Keratinocyte (primary cell): Measurements from ENCODE around the gene RAB11FIP4.
A peak's percentile ranks its signal among the peaks of the same experiment; 100 is the strongest.

ENCODE experiments used
- EZH2 ChIP-seq: IDR thresholded peaks from one replicate; pipeline ENCODE4 v1.6.1; 2012; ENCODE audit warnings: inconsistent platforms, mild to moderate bottlenecking, low read length, moderate library complexity
- TF ChIP-seq, protein P1 (sequence below), 3 experiments: IDR thresholded peaks in 1 of 3; conservative IDR thresholded peaks in 1 of 3; optimal IDR thresholded peaks in 1 of 3; 2 replicates in 2 of 3; 3 replicates in 1 of 3; pipeline versions ENCODE3 to v1.5.1; 2011; ENCODE audit warnings: low read length in 3 of 3, mild to moderate bottlenecking in 3 of 3, moderate library complexity in 2 of 3, control low read depth in 1 of 3, inconsistent platforms in 1 of 3; ENCODE audit not compliant: insufficient read depth in 2 of 3; ENCODE audit errors: extremely low read depth in 1 of 3

DNA sequence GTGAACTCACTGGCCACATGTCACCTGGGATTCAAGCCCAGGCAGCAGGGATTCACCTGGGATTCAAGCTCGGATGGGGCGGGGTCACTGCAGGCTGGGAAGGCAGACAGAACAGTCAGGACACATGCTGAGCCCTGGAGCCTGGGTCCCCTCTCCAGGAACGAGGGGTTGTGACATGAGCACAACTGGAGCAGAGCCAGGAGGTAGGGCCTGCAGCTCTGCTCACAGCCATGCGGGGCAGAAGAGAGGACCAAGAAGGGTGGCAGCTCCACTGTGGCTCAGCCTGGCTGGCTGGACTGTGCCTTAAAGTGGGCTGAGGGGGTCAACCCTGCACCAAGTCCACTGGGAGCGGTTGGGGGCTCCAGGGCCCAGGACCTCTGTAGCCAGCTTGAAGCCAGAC lies 150.1 kb downstream of the RAB11FIP4 start:
- TF ChIP-seq EZH2, result no peak
- TF ChIP-seq, protein P1, sequence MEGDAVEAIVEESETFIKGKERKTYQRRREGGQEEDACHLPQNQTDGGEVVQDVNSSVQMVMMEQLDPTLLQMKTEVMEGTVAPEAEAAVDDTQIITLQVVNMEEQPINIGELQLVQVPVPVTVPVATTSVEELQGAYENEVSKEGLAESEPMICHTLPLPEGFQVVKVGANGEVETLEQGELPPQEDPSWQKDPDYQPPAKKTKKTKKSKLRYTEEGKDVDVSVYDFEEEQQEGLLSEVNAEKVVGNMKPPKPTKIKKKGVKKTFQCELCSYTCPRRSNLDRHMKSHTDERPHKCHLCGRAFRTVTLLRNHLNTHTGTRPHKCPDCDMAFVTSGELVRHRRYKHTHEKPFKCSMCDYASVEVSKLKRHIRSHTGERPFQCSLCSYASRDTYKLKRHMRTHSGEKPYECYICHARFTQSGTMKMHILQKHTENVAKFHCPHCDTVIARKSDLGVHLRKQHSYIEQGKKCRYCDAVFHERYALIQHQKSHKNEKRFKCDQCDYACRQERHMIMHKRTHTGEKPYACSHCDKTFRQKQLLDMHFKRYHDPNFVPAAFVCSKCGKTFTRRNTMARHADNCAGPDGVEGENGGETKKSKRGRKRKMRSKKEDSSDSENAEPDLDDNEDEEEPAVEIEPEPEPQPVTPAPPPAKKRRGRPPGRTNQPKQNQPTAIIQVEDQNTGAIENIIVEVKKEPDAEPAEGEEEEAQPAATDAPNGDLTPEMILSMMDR (optimal IDR thresholded peaks at IDR 0.05 in 1 of 3, IDR thresholded peaks at IDR 0.05 in 1 of 3, conservative IDR thresholded peaks at IDR 0.05 in 1 of 3; ENCODE audit: extremely low read depth in 1 of 3, insufficient read depth in 2 of 3, low read length in 3 of 3), result peak in 2 of 3 experiments; percentile 18 to 39
